Left ventricle myocardium superior (tissue), 1 donor: ENCODE measurements around the gene PLP2. TPM values are rescaled to one million over a fixed set of nuclear protein-coding genes. Genes with fewer than 3 reads are reported as not detected.

Experiments used
- ATAC-seq: fragments of 200-7000 bp; cut with Tn5 transposase; one replicate; pipeline ENCODE4 v1.9.1; 2020; ENCODE audit warnings: mild to moderate bottlenecking, moderate library complexity
- DNase-seq: peaks from one replicate; pipeline ENCODE4 v3.0.0-alpha.2; 2020
- intact Hi-C: fragments of 100-400 bp; cut with micrococcal nuclease; formaldehyde crosslinking; loops from one replicate; pipeline ENCODE4 v1.11.0; 2022
- total RNA-seq: library from RNA; stranded (reverse); fragmentation: NEBNext Ultra II Directional; extraction: Animal tissue kit (Norgen Biotek cat#: 25700); gene quantifications from one replicate; pipeline ENCODE4 v1.2.1, GENCODE V29; 2021
- donor health status: DM: no; HTN: yes; CAD: no; lungs with severe emphysema.

Gene PLP2
- total RNA-seq, 1 donor from 2014 or later: 62.3 TPM

DNA sequence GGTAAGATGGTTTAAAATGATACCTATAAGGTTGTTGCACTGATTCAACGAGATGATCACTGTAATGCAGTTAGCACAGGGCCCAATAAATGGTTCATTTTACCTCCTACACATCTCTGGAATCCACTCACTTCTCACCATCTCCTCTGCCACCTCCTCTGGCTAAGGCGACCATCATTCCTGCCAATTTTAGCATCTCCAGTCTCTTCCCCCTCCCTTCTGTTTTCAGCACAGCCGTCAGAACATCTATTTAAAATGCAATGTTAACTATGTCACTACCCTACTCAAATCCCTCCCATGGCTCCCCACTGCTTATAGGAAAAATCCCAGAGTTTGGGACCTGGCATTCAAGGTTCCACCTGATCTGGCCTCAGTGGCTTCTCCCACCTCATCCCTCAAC, 31.8 kb downstream of the PLP2 start:
- intact Hi-C loops: no loop called here
- ATAC-seq: no peak
- DNase-seq: no peak

DNA sequence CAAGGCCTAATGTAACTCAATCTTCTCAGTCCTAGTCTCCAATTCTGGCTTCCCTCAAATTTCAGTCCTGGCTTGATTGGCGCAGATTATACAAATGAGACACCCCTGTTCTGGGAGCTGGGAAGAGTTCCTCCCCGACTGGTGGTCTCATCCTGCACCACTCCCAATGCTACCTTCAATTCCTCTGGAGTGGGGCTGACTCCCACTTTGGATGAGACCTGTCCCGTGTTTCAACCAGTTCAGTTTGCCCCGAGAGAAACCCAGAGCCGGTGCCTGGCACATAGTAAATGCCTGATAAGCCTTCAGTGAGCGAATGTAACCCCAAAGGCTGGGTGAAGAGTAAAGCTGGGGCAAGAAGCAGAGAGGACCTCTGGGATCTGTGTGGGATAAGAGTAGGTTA, 32.3 kb downstream of the PLP2 start:
- DNase-seq (no peak), ATAC-seq (no peak)
- intact Hi-C loops: no loop called here

DNA sequence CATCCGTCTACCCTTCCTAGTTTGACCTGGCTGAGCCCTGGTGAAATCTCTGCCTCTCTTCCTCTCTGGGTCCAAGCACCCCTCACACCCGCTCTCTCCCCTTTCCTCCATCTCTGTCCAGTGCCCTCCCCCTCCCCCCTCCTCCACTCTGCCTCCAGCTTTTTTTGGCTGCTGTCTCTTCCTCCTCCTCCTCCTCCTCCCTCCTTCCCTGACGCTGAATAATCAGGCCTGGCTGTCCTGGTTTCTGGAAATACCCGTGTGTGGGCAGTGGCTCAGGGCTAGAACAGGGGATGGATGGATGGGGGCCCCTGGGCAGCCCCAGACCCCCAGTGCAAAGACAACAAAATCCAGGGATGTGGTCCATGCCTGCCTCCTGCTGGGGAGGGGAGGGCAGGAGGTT, 33.0 kb downstream of the PLP2 start:
- ATAC-seq (no peak), DNase-seq (no peak)
- intact Hi-C loops: no loop called here

DNA sequence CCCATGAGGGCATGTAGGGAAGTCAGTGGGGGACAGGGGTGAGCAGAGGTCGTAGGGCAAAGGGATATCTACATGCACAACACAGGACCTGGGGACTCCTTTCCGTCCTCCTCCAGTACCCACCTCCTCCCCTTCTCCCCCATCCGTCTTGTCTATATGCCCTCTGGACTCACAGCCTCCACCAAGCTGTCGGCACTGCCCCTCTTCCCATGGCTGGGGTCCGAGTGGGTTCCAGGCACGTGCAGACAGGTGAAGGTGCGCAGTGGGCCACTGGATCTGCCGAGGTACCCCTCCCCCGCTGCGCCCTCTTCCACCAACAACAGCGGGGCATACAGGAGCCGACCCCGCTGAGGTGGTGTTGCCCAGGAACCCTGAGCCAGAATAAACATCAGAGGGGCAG, 33.7 kb downstream of the PLP2 start:
- intact Hi-C loops: no loop called here
- ATAC-seq: no peak
- no peak for DNase-seq

DNA sequence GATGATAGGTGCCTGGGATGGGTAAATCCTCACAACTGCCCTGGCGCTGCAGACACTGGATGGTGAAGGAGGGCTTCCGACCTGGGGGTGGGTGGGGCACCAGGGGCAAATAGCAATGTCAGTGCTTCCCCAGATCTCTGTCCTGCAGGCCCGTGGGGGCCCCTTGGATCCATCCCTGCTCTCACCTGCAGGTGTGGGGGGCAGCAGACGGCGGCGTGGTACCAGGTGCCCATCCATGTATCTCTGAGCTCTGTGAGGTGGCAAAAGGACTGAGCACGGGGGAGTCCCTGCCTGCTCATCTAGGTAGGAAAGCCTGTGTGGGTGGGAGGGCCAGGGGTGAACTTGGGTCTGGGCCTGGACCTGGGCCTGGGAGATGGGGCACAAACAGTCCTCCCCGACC, 34.8 kb downstream of the PLP2 start:
- intact Hi-C loops: no loop called here
- ATAC-seq (no peak), DNase-seq (no peak)

DNA sequence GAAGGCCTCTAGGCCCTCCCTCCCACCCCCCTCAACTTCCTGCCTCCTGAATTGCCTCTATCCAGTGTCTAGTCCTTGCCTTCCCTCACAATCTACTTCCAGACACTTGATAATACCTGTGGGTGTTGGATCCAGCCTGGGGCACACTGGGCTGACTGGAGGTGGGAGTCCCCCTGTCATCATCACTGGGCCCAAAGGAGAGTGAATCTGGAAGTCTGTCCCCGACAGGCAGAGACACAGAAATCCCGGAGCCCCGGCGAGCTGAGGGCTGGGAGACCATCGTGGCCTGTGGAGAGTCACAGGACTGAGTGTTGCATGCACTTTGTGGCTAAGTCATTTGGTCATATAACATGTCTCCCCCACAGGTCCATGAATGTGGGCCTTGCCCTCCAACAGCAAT, 36.7 kb downstream of the PLP2 start:
- intact Hi-C loops: no loop called here
- ATAC-seq: no peak
- no peak for DNase-seq

DNA sequence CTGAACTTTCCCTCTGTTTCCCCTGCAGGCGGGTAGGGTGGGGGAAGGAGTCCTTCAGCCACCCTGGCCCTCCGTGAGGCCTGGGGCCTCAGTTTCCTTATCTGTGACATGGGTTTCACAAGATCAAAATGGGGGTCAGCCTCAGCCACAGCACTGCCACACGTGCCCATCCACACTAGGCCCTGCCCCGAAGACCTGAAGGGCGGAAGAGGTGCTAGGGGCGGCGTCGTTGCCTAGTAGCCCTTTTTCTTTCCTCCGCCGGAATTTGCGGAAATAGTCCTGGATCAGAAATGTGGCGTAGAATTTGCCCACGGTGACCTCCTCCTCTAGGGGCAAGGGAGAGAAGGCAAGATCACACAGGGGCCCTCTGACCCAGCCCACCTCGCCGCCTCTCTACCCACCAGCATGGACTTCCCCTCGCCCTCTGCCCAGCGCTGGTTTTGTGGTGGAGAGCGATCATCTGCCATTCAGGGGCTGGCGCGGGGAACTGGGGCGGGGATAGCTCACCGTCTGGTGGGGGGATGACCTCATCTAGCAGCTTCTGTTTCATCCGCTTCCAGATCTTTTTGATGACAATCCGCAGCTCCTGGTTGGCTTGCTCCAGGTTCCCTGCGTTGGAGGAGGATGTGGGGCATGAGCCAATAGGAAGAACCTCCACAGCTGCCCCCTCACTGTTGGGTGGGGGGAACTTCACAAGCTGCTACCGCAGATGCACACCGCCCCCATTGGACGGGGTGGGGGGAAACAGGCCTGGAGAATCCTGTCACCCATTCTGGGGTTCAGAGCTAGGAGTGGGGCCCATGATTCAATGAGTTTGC, 37.9 kb downstream of the PLP2 start:
- intact Hi-C loops: no loop called here
- DNase-seq: no peak
- ATAC-seq: no peak

DNA sequence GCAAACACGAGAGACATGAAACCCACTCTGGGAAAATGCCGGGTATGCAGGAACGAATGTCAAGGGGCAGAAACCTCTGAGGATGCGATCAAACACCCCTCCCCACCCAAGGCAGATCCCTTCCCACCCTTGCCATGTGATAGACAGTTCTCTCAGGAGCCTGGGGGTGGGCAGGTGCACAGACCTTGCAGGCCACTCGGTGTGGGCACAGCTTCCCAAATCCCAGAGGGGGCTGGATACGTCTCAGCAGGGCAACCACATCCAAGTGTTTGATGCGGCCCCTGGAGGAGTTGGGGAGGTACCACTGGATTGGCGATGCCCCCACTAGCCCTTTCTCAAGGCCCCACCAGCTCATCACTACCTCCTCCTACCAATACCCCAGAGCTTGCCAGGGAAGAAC, 38.7 kb downstream of the PLP2 start:
- DNase-seq (no peak), ATAC-seq (no peak)
- intact Hi-C loops: no loop called here

DNA sequence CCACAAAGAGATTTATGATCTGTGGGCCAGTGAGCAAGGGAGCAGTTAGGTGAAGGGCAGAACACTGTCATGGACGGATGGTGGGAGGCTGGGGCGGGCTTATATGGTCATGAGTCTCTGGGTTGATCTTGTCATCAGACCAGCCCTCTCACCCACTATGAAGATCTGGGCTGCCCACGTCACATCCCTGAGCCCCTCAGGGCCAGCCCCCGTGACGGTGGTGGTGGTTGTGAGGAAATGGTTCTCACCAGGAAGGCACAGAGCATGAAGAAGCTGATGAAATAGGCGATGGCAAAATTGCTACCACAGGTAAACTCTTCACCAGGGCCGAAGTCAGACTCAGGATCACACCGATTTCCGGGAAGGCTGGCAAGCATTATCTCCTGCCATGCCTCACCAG, 39.4 kb downstream of the PLP2 start:
- DNase-seq (no peak), ATAC-seq (no peak)
- intact Hi-C loops: no loop called here

DNA sequence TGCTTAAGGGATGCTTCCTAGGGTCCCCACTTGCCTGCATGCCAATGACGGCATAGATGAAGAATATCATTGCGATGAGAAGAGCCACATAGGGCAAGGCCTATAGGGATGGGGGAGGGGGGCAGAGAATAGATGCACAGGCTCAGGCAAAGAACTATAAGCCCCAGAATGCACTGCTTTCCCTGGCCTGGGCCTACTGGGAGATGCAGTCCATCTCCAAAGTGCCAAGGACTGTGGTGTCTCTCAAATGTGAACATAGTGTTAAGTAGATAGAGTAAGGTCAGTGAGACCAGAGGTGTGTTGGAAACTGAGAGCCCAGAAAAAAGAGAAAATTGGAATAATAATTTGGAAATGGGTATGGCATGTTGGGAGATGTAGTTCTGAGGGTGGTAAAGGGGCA, 40.5 kb downstream of the PLP2 start:
- intact Hi-C loops: no loop called here
- DNase-seq (no peak), ATAC-seq (no peak)

DNA sequence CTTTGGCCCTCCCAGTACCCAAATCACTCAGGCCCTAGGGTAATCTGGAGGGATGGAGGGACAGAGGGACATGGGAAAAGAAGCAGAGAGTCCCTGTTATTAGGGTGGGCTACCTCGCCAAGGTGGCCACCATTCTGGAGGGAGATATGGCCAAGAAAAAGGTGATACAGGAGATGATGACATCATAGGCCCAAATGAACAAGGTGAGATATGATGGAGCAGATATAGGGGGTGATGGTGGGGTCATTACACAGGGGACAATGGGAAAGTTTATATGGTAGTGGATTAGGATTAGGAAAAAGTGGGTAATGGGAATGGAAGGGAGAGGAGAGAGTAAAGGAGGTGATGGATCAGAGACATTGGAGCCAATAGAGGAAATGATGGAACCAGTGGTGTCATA, 41.2 kb downstream of the PLP2 start:
- no peak for DNase-seq
- ATAC-seq: no peak
- intact Hi-C loops: no loop called here

DNA sequence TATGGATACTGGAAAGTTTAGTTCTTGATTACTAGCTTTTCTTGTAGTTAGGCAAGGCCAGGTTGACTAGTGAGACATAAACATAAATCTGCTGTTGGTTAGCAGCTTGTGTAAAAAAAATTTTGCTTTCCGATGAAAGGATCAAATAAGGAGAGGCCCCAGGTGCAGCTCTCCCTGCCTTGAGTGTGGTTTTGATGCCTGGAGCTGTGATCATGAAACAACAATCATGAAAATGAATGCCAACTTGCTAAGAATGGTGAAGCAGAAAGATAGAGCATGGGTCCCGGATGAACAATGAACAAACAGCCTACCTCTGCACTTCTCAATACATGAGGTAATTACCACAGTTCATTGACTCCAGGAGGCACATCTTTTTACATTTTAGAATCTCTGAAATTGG, 42.7 kb downstream of the PLP2 start:
- DNase-seq: no peak
- no peak for ATAC-seq
- intact Hi-C loops: no loop called here

DNA sequence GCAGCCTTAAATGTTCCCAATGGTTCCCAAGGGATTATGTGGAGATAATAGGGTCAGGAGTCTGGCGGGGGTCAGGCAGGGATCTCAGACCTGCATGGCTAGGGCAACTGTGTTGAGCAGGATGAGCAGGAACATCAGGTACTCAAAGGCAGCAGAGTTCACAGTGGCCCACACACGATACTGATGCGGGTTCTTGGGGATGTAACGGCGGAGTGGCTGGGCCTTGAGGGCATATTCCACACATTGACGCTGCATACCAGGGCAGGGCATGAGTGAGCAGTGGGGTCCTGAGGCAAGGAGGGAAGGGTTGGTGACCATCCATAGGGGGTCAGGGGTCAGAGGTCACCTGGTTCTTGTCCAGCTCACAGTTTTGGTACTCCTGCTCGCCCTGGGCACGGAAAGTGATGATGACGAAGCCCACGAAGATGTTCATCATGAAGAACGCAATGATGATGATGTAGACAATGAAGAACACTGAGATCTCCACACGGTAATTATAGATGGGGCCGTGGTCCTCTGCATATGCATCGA, 43.4 kb downstream of the PLP2 start:
- intact Hi-C loops: no loop called here
- no peak for DNase-seq
- no peak for ATAC-seq

DNA sequence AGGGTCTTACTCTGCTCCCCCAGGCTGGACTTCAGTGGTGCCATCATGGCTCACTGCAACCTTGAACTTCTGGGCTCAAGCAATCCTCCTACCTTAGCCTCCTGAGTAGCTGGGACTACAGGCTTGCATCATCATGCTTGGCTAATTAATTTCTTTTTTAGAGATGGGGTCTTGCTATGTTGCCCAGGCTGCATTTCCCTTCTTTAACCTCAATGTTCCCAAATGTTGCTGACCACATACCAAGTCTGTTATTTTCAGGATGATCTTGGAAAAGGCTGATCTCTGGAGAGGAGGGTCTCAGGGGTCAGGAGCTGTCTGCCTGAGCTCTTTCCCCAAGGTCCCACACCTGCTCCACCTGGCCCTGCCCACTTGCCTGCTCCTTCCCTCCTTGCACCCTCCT, 48.4 kb downstream of the PLP2 start:
- no peak for DNase-seq
- ATAC-seq: no peak
- intact Hi-C loops: no loop called here

DNA sequence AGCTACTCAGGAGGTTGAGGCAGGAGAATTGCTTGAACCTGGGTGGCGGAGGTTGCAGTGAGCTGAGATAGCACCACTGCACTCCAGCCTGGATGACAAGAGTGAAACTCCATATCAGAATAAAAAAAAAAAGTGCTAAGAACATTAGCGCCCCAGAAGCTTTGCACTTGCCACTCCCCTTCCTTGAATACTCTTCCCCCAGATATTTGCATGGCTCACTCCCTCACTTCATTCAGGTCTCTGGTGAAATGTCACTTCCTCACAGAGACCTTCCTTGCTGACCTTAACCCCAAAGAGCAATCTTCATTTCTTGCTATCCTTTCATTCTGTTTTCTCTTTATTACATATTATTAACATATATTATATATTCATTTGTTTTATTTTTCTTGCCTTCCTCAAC, 50.2 kb downstream of the PLP2 start:
- no peak for ATAC-seq
- intact Hi-C loops: no loop called here

More for the DNA sequence above, 50.2 kb downstream of the PLP2 start:
- no peak for DNase-seq

Other genes starting within 250 kb of the PLP2 start
- gene OTUD5, start 214.3 kb upstream of the PLP2 start, total RNA-seq: 18.9 TPM
- 0.47 TPM for gene KCND1, start 200.1 kb upstream of the PLP2 start, total RNA-seq
- 18.1 TPM for gene GRIPAP1, start 169.6 kb upstream of the PLP2 start, total RNA-seq
- 18.5 TPM for gene TFE3, start 128.5 kb upstream of the PLP2 start, total RNA-seq
- gene CCDC120, start 112.9 kb upstream of the PLP2 start, total RNA-seq: 1.7 TPM
- gene PRAF2, start 97.9 kb upstream of the PLP2 start, total RNA-seq: 6.3 TPM
- gene WDR45, start 92.0 kb upstream of the PLP2 start, total RNA-seq: 65.4 TPM
- gene GPKOW, start 48.2 kb upstream of the PLP2 start, total RNA-seq: 18.9 TPM
- gene MAGIX, start 9.1 kb upstream of the PLP2 start, total RNA-seq: 3.8 TPM
- gene PRICKLE3, start 14.5 kb downstream of the PLP2 start, total RNA-seq: 12.7 TPM
- 1.5 TPM for gene SYP, start 28.3 kb downstream of the PLP2 start, total RNA-seq
- gene CACNA1F, start 61.4 kb downstream of the PLP2 start, total RNA-seq: 0.47 TPM
- gene CCDC22, start 63.6 kb downstream of the PLP2 start, total RNA-seq: 12.3 TPM
- gene FOXP3, start 92.8 kb downstream of the PLP2 start, total RNA-seq: not detected
- gene PPP1R3F, start 97.9 kb downstream of the PLP2 start, total RNA-seq: 22.1 TPM
- gene GAGE10, start 131.7 kb downstream of the PLP2 start, total RNA-seq: not detected
- gene GAGE12J, start 150.1 kb downstream of the PLP2 start, total RNA-seq: not detected
- gene GAGE13, start 159.7 kb downstream of the PLP2 start, total RNA-seq: not detected